Airway epithelial cell (primary cell): ENCODE measurements around the gene GCNA. TPM values are rescaled to one million over a fixed set of nuclear protein-coding genes. Genes with fewer than 3 reads are reported as not detected.

Source experiments
- total RNA-seq: library from RNA; depleted of rRNA; stranded (reverse); fragments of >200 nt; gene quantifications from 2 replicates; pipeline ENCODE4 v1.2.3, GENCODE V29; 2015

Gene GCNA, protein sequence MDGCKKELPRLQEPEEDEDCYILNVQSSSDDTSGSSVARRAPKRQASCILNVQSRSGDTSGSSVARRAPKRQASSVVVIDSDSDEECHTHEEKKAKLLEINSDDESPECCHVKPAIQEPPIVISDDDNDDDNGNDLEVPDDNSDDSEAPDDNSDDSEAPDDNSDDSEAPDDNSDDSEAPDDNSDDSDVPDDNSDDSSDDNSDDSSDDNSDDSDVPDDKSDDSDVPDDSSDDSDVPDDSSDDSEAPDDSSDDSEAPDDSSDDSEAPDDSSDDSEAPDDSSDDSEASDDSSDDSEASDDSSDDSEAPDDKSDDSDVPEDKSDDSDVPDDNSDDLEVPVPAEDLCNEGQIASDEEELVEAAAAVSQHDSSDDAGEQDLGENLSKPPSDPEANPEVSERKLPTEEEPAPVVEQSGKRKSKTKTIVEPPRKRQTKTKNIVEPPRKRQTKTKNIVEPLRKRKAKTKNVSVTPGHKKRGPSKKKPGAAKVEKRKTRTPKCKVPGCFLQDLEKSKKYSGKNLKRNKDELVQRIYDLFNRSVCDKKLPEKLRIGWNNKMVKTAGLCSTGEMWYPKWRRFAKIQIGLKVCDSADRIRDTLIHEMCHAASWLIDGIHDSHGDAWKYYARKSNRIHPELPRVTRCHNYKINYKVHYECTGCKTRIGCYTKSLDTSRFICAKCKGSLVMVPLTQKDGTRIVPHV
- 0.35 and 1.6 TPM in 2 replicates for total RNA-seq

DNA sequence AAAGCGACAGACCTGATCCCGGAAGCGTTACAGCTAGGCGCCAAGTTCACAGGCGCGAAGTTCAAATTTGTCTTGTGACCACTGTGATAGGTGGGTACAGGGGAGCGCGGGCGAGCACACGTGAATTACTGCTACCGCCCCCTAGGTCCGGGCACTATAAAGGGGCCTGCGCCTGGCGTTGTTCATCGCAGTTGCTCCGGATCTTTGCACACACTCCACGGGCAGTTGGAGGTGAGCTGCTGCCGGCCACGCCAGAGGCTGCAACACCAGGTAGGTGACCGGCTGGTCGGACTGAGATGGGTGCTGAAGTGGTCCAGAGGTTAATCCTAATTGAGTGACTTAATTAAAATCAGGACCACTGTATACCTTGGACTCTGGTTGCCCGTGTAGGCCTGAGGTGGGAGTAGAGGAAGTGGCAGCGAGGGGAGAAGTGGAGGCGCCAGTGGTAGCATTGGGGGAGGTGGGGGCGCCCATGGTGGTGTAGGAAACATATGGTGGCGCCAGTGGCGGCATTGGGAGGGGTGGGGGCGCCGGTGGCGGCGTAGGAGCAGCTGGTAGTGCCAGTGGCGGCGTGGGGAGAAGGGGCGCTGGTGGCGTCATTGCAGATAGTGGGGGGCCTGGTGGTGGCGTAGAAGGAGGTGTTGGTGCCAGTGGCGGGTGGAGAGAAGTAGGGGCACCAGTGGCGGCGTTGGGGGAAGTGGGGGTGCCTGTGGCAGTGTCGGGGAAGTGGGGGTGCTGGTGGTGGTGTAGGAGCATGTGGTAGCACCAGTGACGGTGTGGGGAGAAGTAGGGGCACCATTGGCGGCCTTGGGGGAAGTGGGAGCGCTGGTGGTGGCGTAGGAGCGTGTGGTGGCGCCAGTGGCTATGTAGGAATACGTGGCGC is at the start of gene GCNA:
Gene GCNA (plus strand): TSS at position 185 of the 883 bp plus-strand sequence. CDS start 2,385 bp downstream, outside the sequence.

DNA sequence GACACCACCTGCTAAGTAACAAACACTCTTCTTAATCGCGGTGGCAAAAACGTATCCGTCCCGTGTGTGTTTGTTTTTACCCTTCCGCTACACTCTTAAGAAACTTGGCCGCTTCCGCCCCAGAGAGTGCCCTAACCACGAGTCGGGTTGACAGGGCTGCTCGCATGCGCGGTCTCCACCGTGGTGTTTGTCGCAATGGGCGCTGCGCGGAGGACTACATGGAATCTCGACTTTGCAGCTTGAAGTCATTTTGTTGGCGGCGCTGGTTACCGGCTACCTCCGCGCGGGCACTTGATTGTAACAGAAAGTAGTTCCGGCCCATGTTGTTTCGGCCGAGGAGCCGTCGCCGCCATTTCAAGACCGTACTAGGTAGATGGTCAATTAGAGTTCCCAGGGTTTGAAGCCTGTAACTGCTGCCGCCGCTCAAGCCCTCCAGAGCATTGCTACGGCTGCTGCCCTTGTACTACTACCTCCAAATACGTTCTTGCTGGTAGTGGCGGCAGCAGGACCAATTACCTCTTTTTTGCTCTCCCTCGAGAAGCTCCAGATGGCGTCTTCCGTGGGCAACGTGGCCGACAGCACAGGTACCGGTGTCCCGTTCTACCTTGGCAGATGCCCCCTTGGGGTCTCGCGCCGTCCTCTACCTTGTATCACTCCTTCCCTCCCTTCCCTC is 45.3 kb upstream of the GCNA start, which contains the start of gene OGT:
Gene OGT (plus strand): TSS at position 352 of the 673 bp plus-strand sequence. CDS start 196 bp downstream, at position 548.

DNA sequence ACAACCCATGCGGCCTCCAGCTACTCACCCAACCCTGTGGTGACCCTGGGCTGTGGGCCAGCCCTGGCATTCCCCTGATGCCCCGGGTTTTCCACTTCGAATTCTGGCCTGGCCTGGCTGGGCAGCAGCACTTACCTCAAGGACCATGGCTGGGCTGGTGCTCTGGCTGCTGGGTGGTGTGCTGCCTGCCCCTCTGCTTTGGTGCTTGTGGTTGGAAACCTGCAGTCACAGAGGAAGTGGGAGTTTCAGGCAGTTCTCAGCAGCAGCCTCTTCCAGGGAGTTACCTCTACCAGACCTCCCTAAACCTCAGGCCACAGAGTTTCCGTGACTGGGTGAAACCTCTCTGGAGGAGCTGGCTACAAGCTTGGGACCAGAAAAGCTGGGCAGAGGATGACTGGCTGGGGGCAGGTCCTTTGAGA is 40.1 kb downstream of the GCNA start, which contains the start of gene CXCR3:
Gene CXCR3 (minus strand): TSS at position 209 of the 419 bp plus-strand sequence. CDS start 62 bp downstream, at position 147.

Other genes starting within 250 kb of the GCNA start
- gene TAF1, start 212.1 kb upstream of the GCNA start, total RNA-seq, result 8.0 and 14.6 TPM in 2 replicates
- 27.2 and 35.3 TPM in 2 replicates for gene OGT, start 45.3 kb upstream of the GCNA start, total RNA-seq
- gene CXCR3, start 40.1 kb downstream of the GCNA start, total RNA-seq, result not detected in 2 replicates
- not detected in 2 replicates for gene CXorf49, start 139.8 kb downstream of the GCNA start, total RNA-seq
- gene CXorf49B, start 184.9 kb downstream of the GCNA start, total RNA-seq, result not detected in 2 replicates